ENCODE results near the gene HELZ2. TPM values are rescaled to one million over a fixed set of nuclear protein-coding genes. Genes with fewer than 3 reads are reported as not detected.
"Not testable (repeated sequence)": the region's sequence is repeated elsewhere in the genome, so short reads cannot be mapped to it uniquely, and the experiment has no call there.

Gene HELZ2
- total and polyA plus RNA-seq, 2 donors (not counting 1 experiment from before 2014, with no cell fraction given), result 36.3 to 52.6 TPM

DNA sequence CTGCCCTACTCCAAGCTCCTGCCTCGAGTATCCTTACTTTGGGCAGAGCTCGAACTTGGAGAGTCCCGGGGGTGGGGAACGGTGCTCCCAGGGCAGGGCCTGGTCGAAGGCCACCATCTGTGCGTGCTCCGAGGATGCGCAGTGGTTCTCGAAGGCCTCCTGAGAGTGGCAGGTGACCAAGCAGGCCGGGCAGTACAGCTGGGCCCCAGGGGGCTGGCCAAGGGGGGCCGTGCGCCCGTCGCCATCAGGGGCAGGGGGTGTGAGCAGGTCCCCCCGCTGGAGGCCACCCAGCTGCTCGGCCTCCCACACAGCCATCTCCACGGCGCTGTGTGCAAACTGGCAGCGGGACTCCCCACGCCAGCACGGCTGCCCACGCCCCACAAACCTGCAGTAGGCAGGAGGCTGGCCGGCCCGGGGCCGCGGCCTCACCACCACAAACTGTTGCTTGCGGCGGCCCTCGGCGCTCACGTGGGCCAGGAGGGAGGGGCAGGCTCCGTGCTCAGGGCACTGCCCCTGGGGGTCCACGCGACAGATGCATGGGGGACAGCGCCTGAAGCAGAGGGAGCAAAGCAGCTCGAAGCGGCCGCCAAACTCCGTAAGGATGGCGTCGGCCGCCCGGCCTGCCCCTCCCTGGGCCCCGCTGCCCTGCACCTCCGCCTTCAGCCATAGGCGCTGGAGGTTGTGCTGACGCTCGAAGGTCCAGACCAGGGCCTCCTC, 1.8 kb downstream of the HELZ2 start:
- Mint-ChIP-seq H3K4me3 (no peak overlapping the region), H3K9me3 (ENCODE audit: insufficient read depth) (no peaks in the 10 kb centered on the region), H3K4me1 (peaks cover 29% of the 10 kb centered on the region), H3K27me3 (no peaks in the 10 kb centered on the region), H3K27ac (no peak overlapping the region)
- H3K27me3 ChIP-seq (replicated peaks in 1 of 4; ENCODE audit: control extremely low read depth in 1 of 4, control insufficient read depth in 3 of 4, insufficient read depth in 4 of 4, low read length in 3 of 4), result no peaks in the 10 kb centered on the region
- TF ChIP-seq, protein P1, sequence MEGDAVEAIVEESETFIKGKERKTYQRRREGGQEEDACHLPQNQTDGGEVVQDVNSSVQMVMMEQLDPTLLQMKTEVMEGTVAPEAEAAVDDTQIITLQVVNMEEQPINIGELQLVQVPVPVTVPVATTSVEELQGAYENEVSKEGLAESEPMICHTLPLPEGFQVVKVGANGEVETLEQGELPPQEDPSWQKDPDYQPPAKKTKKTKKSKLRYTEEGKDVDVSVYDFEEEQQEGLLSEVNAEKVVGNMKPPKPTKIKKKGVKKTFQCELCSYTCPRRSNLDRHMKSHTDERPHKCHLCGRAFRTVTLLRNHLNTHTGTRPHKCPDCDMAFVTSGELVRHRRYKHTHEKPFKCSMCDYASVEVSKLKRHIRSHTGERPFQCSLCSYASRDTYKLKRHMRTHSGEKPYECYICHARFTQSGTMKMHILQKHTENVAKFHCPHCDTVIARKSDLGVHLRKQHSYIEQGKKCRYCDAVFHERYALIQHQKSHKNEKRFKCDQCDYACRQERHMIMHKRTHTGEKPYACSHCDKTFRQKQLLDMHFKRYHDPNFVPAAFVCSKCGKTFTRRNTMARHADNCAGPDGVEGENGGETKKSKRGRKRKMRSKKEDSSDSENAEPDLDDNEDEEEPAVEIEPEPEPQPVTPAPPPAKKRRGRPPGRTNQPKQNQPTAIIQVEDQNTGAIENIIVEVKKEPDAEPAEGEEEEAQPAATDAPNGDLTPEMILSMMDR (IDR thresholded peaks at IDR 0.05), result no peak
- no peak for TF ChIP-seq EZH2 (IDR thresholded peaks at IDR 0.05; ENCODE audit: borderline replicate concordance, insufficient read depth, low read depth, low read length, poor library complexity, severe bottlenecking)
- H3K4me2 ChIP-seq (replicated peaks; ENCODE audit: low read depth, low read length, poor library complexity, severe bottlenecking), result peak overlapping the region; percentile 97
- H3K27ac ChIP-seq (ENCODE audit: low read length in 2 of 2), result no peak overlapping the region
- DNase-seq, result no peak
- ATAC-seq (ENCODE audit: low read depth), result no peak
- ChIA-PET CTCF (interaction anchor here (3.1 kb wide), 1 partner anchor 34 kb away, joined by 17 read pairs; no protein-coding TSS in a partner anchor), POLR2A (no interaction called here)
- H3K4me3 ChIP-seq (ENCODE audit: control extremely low read depth in 1 of 5, extremely low read depth in 1 of 5, insufficient read depth in 1 of 5, low read depth in 2 of 5, low read length in 4 of 5), result no peak overlapping the region
- peaks cover 0 to 13% of the 10 kb centered on the region in 2 experiments for H3K36me3 ChIP-seq (replicated peaks in 1 of 2; ENCODE audit: control extremely low read depth in 1 of 2, control insufficient read depth in 1 of 2, extremely low read depth in 1 of 2, insufficient read depth in 2 of 2, low read length in 1 of 2)
- peaks cover 28% of the 10 kb centered on the region for H3K79me2 ChIP-seq (ENCODE audit: control insufficient read depth, insufficient read depth, low read length)
- H2AFZ ChIP-seq (ENCODE audit: insufficient read depth, low read depth, low read length, poor library complexity, severe bottlenecking), result no peak overlapping the region
- H3K4me1 ChIP-seq (ENCODE audit: control insufficient read depth in 2 of 2, insufficient read depth in 2 of 2, low read length in 2 of 2), result peaks cover 41 to 59% of the 10 kb centered on the region in 2 donors
- 93% methylated on average over 48 of the region's 48 CpGs for WGBS (ENCODE audit: insufficient coverage)
- peaks cover 0 to 1% (median 0%) of the 10 kb centered on the region in 3 donors for H3K9me3 ChIP-seq (ENCODE audit: control extremely low read depth in 1 of 3, control insufficient read depth in 2 of 3, insufficient read depth in 1 of 3, low read length in 2 of 3)
- intact Hi-C loops (cut with micrococcal nuclease), result no loop called here
- H4K20me1 ChIP-seq (ENCODE audit: control insufficient read depth, insufficient read depth, low read length, poor library complexity, severe bottlenecking), result peaks cover 48% of the 10 kb centered on the region
- no peak overlapping the region for H3K9ac ChIP-seq (ENCODE audit: low read length)

DNA sequence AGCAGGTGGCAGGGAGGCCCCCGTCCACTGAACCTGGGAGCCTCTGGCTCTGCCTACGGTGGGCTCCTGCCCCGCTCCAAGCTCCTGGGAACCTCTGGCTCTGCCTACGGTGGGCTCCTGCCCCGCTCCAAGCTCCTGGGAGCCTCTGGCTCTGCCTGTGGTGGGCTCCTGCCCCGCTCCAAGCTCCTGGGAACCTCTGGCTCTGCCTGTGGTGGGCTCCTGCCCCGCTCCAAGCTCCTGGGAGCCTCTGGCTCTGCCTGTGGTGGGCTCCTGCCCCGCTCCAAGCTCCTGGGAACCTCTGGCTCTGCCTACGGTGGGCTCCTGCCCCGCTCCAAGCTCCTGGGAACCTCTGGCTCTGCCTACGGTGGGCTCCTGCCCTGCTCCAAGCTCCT, 3.0 kb downstream of the HELZ2 start:
- H3K9me3 Mint-ChIP-seq (ENCODE audit: insufficient read depth); DNase-seq; H2AFZ ChIP-seq (ENCODE audit: insufficient read depth, low read depth, low read length, poor library complexity, severe bottlenecking): not testable (repeated sequence)

More for the DNA sequence above, 3.0 kb downstream of the HELZ2 start:
- intact Hi-C loops (cut with micrococcal nuclease); H3K27ac Mint-ChIP-seq; H3K27ac ChIP-seq (ENCODE audit: low read length in 2 of 2); H3K9ac ChIP-seq (ENCODE audit: low read length); H3K4me3 Mint-ChIP-seq; ATAC-seq (ENCODE audit: low read depth); H3K27me3 Mint-ChIP-seq; H3K4me2 ChIP-seq (replicated peaks; ENCODE audit: low read depth, low read length, poor library complexity, severe bottlenecking); H3K27me3 ChIP-seq (replicated peaks in 1 of 4; ENCODE audit: control extremely low read depth in 1 of 4, control insufficient read depth in 3 of 4, insufficient read depth in 4 of 4, low read length in 3 of 4); CTCF ChIA-PET; H3K4me3 ChIP-seq (ENCODE audit: control extremely low read depth in 1 of 5, extremely low read depth in 1 of 5, insufficient read depth in 1 of 5, low read depth in 2 of 5, low read length in 4 of 5); H3K9me3 ChIP-seq (ENCODE audit: control extremely low read depth in 1 of 3, control insufficient read depth in 2 of 3, insufficient read depth in 1 of 3, low read length in 2 of 3): not testable (repeated sequence)
- Histone ChIP-seq H4K20me1 (ENCODE audit: control insufficient read depth, insufficient read depth, low read length, poor library complexity, severe bottlenecking) (peaks cover 60% of the 10 kb centered on the region), H3K36me3 (replicated peaks in 1 of 2; ENCODE audit: control extremely low read depth in 1 of 2, control insufficient read depth in 1 of 2, extremely low read depth in 1 of 2, insufficient read depth in 2 of 2, low read length in 1 of 2) (peaks cover 0 to 21% of the 10 kb centered on the region in 2 experiments), H3K4me1 (ENCODE audit: control insufficient read depth in 2 of 2, insufficient read depth in 2 of 2, low read length in 2 of 2) (peaks cover 48 to 67% of the 10 kb centered on the region in 2 donors), H3K79me2 (ENCODE audit: control insufficient read depth, insufficient read depth, low read length) (peaks cover 28% of the 10 kb centered on the region)
- no CpG with 5 or more reads among the region's 11 CpGs for WGBS (ENCODE audit: insufficient coverage)
- POLR2A ChIA-PET, result interaction anchor here (0.7 kb wide), 1 partner anchor 511 kb away, joined by 7 read pairs; no protein-coding TSS in a partner anchor
- peaks cover 33% of the 10 kb centered on the region for H3K4me1 Mint-ChIP-seq
